HCT116 (cell line): ENCODE results near the gene HNRNPAB. TPM values are rescaled to one million over a fixed set of nuclear protein-coding genes. Genes with fewer than 3 reads are reported as not detected.

Source experiments
- ATAC-seq: fragments of 200-7000 bp; cut with Tn5 transposase; 2 replicates; pipeline ENCODE4 v1.9.1; 2020; ENCODE audit warnings: mild to moderate bottlenecking, moderate library complexity
- BruUV-seq: library from RNA; stranded (reverse); fragments of 400-500 nt; replicated peaks from 2 replicates; lab custom pipeline; 2021; lab: Mats Ljungman, UMichigan
- CTCF ChIA-PET: fragments of 300-600 bp; sonication (Branson Sonifier 250); formaldehyde crosslinking; loops from one replicate; lab custom pipeline; 2021; ENCODE audit warnings: antibody characterized with exemption; lab: Charles Lee
- POLR2A ChIA-PET: fragments of 300-600, 350-600 bp; sonication (Branson Sonifier 250); formaldehyde crosslinking; loops from one replicate; lab custom pipeline; 2021; ENCODE audit warnings: antibody characterized with exemption; lab: Charles Lee
- RAD21 ChIA-PET, 2 experiments: fragments of 300-600 bp; sonication (Branson Sonifier 250); formaldehyde crosslinking; loops; one replicate each; lab custom pipeline; 2023; ENCODE audit warnings: low total read pairs in 2 of 2; ENCODE audit not compliant: uncharacterized antibody in 2 of 2, unreplicated experiment in 2 of 2, low non-redundant PET in 1 of 2; lab: Charles Lee
- DNase-seq: peaks from one replicate; pipeline ENCODE4 v3.0.0-alpha.2; 2010; ENCODE audit warnings: low read depth, low spot score
- H2AFZ ChIP-seq: fragments of 200-600 bp; shearing (Covaris generic), sonication (generic); 2 replicates; pipeline ENCODE4 v1.6.1; 2017; ENCODE audit warnings: low read depth, mixed run types, mixed read lengths, antibody characterized with exemption, low read length; ENCODE audit not compliant: poor library complexity, severe bottlenecking
- H3K27ac ChIP-seq: 2 replicates; pipeline ENCODE4 v1.5.1; 2012; ENCODE audit warnings: low read depth, low read length
- H3K27me3 ChIP-seq: fragments of 200-600 bp; sonication (generic); 2 replicates; pipeline ENCODE4 v1.6.1; 2016; ENCODE audit warnings: mixed run types, low read length, mixed read lengths; ENCODE audit not compliant: insufficient read depth
- H3K36me3 ChIP-seq, 2 experiments: fragments of 200-500 bp in 1 of 2; fragments of 200-600 bp in 1 of 2; sonication (Bioruptor generic) in 1 of 2; sonication (generic) in 1 of 2; 2 replicates each; pipeline versions ENCODE4 v1.5.1 to v1.6.1; 2014 to 2016; ENCODE audit warnings: low read length in 2 of 2, inconsistent platforms in 1 of 2, mixed read lengths in 1 of 2, mixed run types in 1 of 2; ENCODE audit not compliant: insufficient read depth in 2 of 2, control insufficient read depth in 1 of 2
- H3K4me1 ChIP-seq, 2 experiments: fragments of 200-600 bp in 1 of 2; sonication (generic) in 1 of 2; 2 replicates each; pipeline versions ENCODE4 v1.5.1 to v1.6.1; 2012 to 2017; ENCODE audit warnings: low read length in 2 of 2, inconsistent platforms in 1 of 2, mild to moderate bottlenecking in 1 of 2, mixed read lengths in 1 of 2, mixed run types in 1 of 2, moderate library complexity in 1 of 2; ENCODE audit not compliant: insufficient read depth in 2 of 2, control insufficient read depth in 1 of 2
- H3K4me2 ChIP-seq: fragments of 200-600 bp; sonication (generic); 2 replicates; pipeline ENCODE4 v1.6.1; 2017; ENCODE audit warnings: mixed run types, low read length, mixed read lengths
- H3K4me3 ChIP-seq, 2 experiments: fragments of 200-600 bp in 1 of 2; sonication (generic) in 1 of 2; replicated peaks in 1 of 2; 2 replicates each; pipeline ENCODE4 v1.5.1; 2011 to 2016; ENCODE audit warnings: low read length in 2 of 2, control low read depth in 1 of 2, low read depth in 1 of 2, mild to moderate bottlenecking in 1 of 2, mixed read lengths in 1 of 2, mixed run types in 1 of 2
- H3K79me2 ChIP-seq: fragments of 200-600 bp; sonication (generic); 2 replicates; pipeline ENCODE4 v1.6.1; 2017; ENCODE audit warnings: mild to moderate bottlenecking, mixed run types, low read length, moderate library complexity, mixed read lengths; ENCODE audit not compliant: insufficient read depth
- H3K9ac ChIP-seq: fragments of 200-600 bp; sonication (generic); 2 replicates; pipeline ENCODE4 v1.6.1; 2016; ENCODE audit warnings: low read length, mixed read lengths
- H3K9me2 ChIP-seq: fragments of 200-600 bp; sonication (generic), shearing (Covaris generic); 2 replicates; pipeline ENCODE4 v1.6.1; 2017; ENCODE audit warnings: mixed run types, mild to moderate bottlenecking, moderate library complexity; ENCODE audit not compliant: insufficient read depth
- H3K9me3 ChIP-seq, 2 experiments: fragments of 200-500 bp in 1 of 2; fragments of 200-600 bp in 1 of 2; sonication (Bioruptor generic) in 1 of 2; sonication (generic) in 1 of 2; 2 replicates each; pipeline ENCODE4 v1.6.1; 2014 to 2017; ENCODE audit warnings: low read length in 2 of 2, mixed read lengths in 2 of 2, inconsistent platforms in 1 of 2, low read depth in 1 of 2, mild to moderate bottlenecking in 1 of 2, mixed run types in 1 of 2, moderate library complexity in 1 of 2; ENCODE audit not compliant: control insufficient read depth in 1 of 2, insufficient read depth in 1 of 2
- H4K20me1 ChIP-seq: fragments of 200-600 bp; sonication (generic), shearing (Covaris generic); 2 replicates; pipeline ENCODE4 v1.6.1; 2017; ENCODE audit warnings: mixed run types, mild to moderate bottlenecking, moderate library complexity; ENCODE audit not compliant: insufficient read depth
- ATF3 ChIP-seq: IDR thresholded peaks from 2 replicates; pipeline ENCODE4 v1.6.1; 2012
- CEBPB ChIP-seq: IDR thresholded peaks from 2 replicates; pipeline ENCODE4 v1.6.1; 2012; ENCODE audit warnings: low read depth
- CTCF ChIP-seq, 3 experiments: fragments of 200-600 bp in 1 of 3; sonication (generic) in 1 of 3; IDR thresholded peaks in 2 of 3; conservative IDR thresholded peaks in 1 of 3; 2 replicates each; pipeline ENCODE4 v1.5.1; 2012 to 2017; ENCODE audit warnings: low read depth in 2 of 3, low read length in 2 of 3, antibody characterized with exemption in 1 of 3, borderline replicate concordance in 1 of 3, control low read depth in 1 of 3, mild to moderate bottlenecking in 1 of 3, mixed read lengths in 1 of 3, mixed run types in 1 of 3, moderate library complexity in 1 of 3; ENCODE audit not compliant: insufficient read depth in 1 of 3
- EGR1 ChIP-seq: IDR thresholded peaks from 2 replicates; pipeline ENCODE4 v1.6.1; 2012; ENCODE audit warnings: low read depth
- EZH2phosphoT487 ChIP-seq: fragments of 200-600 bp; IDR thresholded peaks from 2 replicates; pipeline ENCODE4 v1.6.1; 2018; ENCODE audit warnings: antibody characterized with exemption, borderline replicate concordance
- FOSL1 ChIP-seq: IDR thresholded peaks from 2 replicates; pipeline ENCODE4 v1.6.1; 2012; ENCODE audit warnings: low read depth
- MAX ChIP-seq: IDR thresholded peaks from 2 replicates; pipeline ENCODE4 v1.6.1; 2012
- SP1 ChIP-seq: IDR thresholded peaks from 2 replicates; pipeline ENCODE4 v1.6.1; 2012; ENCODE audit warnings: low read depth
- SRF ChIP-seq: IDR thresholded peaks from 2 replicates; pipeline ENCODE4 v1.6.1; 2012; ENCODE audit warnings: low read depth
- ZFX ChIP-seq: fragments of 450-650 bp; IDR thresholded peaks from 2 replicates; pipeline ENCODE4 v1.6.1; 2017
- ZNF274 ChIP-seq: fragments of 200-500 bp; sonication (Bioruptor generic); IDR thresholded peaks from 2 replicates; pipeline ENCODE4 v1.6.1; 2014; ENCODE audit warnings: mild to moderate bottlenecking, low read depth, low read length, inconsistent platforms
- intact Hi-C: fragments of 100-400 bp; cut with micrococcal nuclease; formaldehyde crosslinking; loops from 2 replicates; pipeline ENCODE4 v1.10.0; 2022
- total RNA-seq: library from RNA; stranded (reverse); gene quantifications from one replicate; pipeline ENCODE4 v1.2.1, GENCODE V29; 2021; ENCODE audit not compliant: unreplicated experiment

Gene HNRNPAB
- total RNA-seq, 1 experiment from 2014 or later = 273 TPM

GRCh38 chr5:178224403-178224802, 20.1 kb downstream of the HNRNPAB start:
- no peak overlapping the region for H3K4me2 ChIP-seq
- H3K36me3 ChIP-seq = peaks cover 2 to 17% of the 10 kb centered on the region in 2 experiments; a peak in 3 of 4 replicates

More at GRCh38 chr5:178224403-178224802, 20.1 kb downstream of the HNRNPAB start:
- intact Hi-C loops = no loop called here
- BruUV-seq = no TSS peak
- Histone ChIP-seq H3K79me2 (peaks cover 3% of the 10 kb centered on the region; the same call in 1 of the 2 replicates), H3K9ac (no peak overlapping the region), H3K9me3 (no peaks in the 10 kb centered on the region), H3K27ac (no peak overlapping the region), H3K4me3 (no peak overlapping the region), H2AFZ (no peak overlapping the region), H3K27me3 (no peaks in the 10 kb centered on the region), H3K9me2 (no peaks in the 10 kb centered on the region), H3K4me1 (no peaks in the 10 kb centered on the region), H4K20me1 (no peaks in the 10 kb centered on the region)
- ATAC-seq (no peak), DNase-seq (no peak)
- RAD21 ChIA-PET = no interaction called here
- no peak for TF ChIP-seq EGR1
- no peak for TF ChIP-seq MAX
- no peak for TF ChIP-seq ZNF274
- no peak for TF ChIP-seq ATF3
- TF ChIP-seq SRF = no peak
- no peak for TF ChIP-seq FOSL1
- TF ChIP-seq ZFX = no peak
- TF ChIP-seq EZH2phosphoT487 = no peak
- TF ChIP-seq CEBPB = no peak
- TF ChIP-seq CTCF (IDR thresholded peaks at IDR 0.05 in 2 of 3, conservative IDR thresholded peaks at IDR 0.05 in 1 of 3; ENCODE audit: borderline replicate concordance in 1 of 3, insufficient read depth in 1 of 3, low read depth in 2 of 3, low read length in 2 of 3) = no peak
- TF ChIP-seq SP1 = no peak
- CTCF ChIA-PET = no interaction called here
- POLR2A ChIA-PET = no interaction called here
